B cell (primary cell): ENCODE results near the gene ARPC2. TPM values are rescaled to one million over a fixed set of nuclear protein-coding genes. Genes with fewer than 3 reads are reported as not detected.

ENCODE experiments used
- ATAC-seq: fragments of 200-7000 bp; cut with Tn5 transposase; one replicate; pipeline ENCODE4 v1.10.0; 2021; ENCODE audit warnings: low read depth, mild to moderate bottlenecking, moderate number of reproducible peaks, moderate library complexity
- CTCF ChIA-PET: fragments of 350-600 bp; sonication (Branson Sonifier 250); formaldehyde crosslinking; loops from one replicate; lab custom pipeline; 2021; ENCODE audit warnings: antibody characterized with exemption, inconsistent platforms; lab: Charles Lee
- POLR2A ChIA-PET: fragments of 350-600 bp; sonication (Branson Sonifier 250); formaldehyde crosslinking; loops from one replicate; lab custom pipeline; 2021; ENCODE audit warnings: antibody characterized with exemption; lab: Charles Lee
- DNase-seq: peaks from one replicate; pipeline ENCODE4 v3.0.0; 2013
- H2AFZ ChIP-seq: 2 replicates; pipeline ENCODE4 v1.6.1; 2012; ENCODE audit warnings: mild to moderate bottlenecking, low read depth, low read length; ENCODE audit not compliant: insufficient read depth, poor library complexity, severe bottlenecking
- H3K27ac ChIP-seq, 2 donors: 1 replicate in 1 of 2; 2 replicates in 1 of 2; pipeline ENCODE4 v1.5.1; 2012 to 2013; ENCODE audit warnings: low read length in 2 of 2, mild to moderate bottlenecking in 2 of 2, moderate library complexity in 1 of 2
- H3K27me3 ChIP-seq, 4 experiments: fragments of 200-600 bp in 1 of 4; sonication (generic) in 1 of 4; replicated peaks in 1 of 4; 1 replicate in 2 of 4; 2 replicates in 2 of 4; pipeline versions ENCODE4 v1.6.1 to v1.7.0; 2013 to 2016; ENCODE audit warnings: low read length in 3 of 4, mild to moderate bottlenecking in 2 of 4, mixed read lengths in 1 of 4, moderate library complexity in 1 of 4; ENCODE audit not compliant: insufficient read depth in 4 of 4, control insufficient read depth in 3 of 4; ENCODE audit errors: control extremely low read depth in 1 of 4
- H3K36me3 ChIP-seq, 2 experiments: replicated peaks in 1 of 2; 1 replicate in 1 of 2; 2 replicates in 1 of 2; pipeline versions ENCODE4 v1.6.1 to v1.7.1; 2013; ENCODE audit warnings: low read length in 1 of 2; ENCODE audit not compliant: insufficient read depth in 2 of 2, control insufficient read depth in 1 of 2; ENCODE audit errors: control extremely low read depth in 1 of 2, extremely low read depth in 1 of 2
- H3K4me1 ChIP-seq, 2 donors: fragments of 200-600 bp in 1 of 2; sonication (generic) in 1 of 2; 1 replicate in 1 of 2; 2 replicates in 1 of 2; pipeline versions ENCODE4 v1.5.1 to v1.6.1; 2013 to 2017; ENCODE audit warnings: low read length in 2 of 2; ENCODE audit not compliant: control insufficient read depth in 2 of 2, insufficient read depth in 2 of 2
- H3K4me2 ChIP-seq: replicated peaks from 2 replicates; pipeline ENCODE3; 2012; ENCODE audit warnings: mild to moderate bottlenecking, low read depth, low read length; ENCODE audit not compliant: poor library complexity, severe bottlenecking
- H3K4me3 ChIP-seq, 5 experiments: fragments of 200-600 bp in 1 of 5; sonication (generic) in 1 of 5; 1 replicate in 3 of 5; 2 replicates in 2 of 5; pipeline versions ENCODE4 v1.5.1 to v1.7.0; 2011 to 2016; ENCODE audit warnings: low read length in 4 of 5, mild to moderate bottlenecking in 4 of 5, low read depth in 2 of 5, control low read depth in 1 of 5, moderate library complexity in 1 of 5; ENCODE audit not compliant: insufficient read depth in 1 of 5; ENCODE audit errors: control extremely low read depth in 1 of 5, extremely low read depth in 1 of 5
- H3K79me2 ChIP-seq: fragments of 200-600 bp; sonication (generic); one replicate; pipeline ENCODE4 v1.6.0; 2016; ENCODE audit warnings: low read length; ENCODE audit not compliant: control insufficient read depth, insufficient read depth
- H3K9ac ChIP-seq: fragments of 200-600 bp; sonication (generic); 2 replicates; pipeline ENCODE4 v1.6.1; 2017; ENCODE audit warnings: mild to moderate bottlenecking, low read length, moderate library complexity
- H3K9me3 ChIP-seq, 3 donors: one replicate each; pipeline versions ENCODE4 v1.6.1 to v1.7.1; 2013; ENCODE audit warnings: low read length in 2 of 3; ENCODE audit not compliant: control insufficient read depth in 2 of 3, insufficient read depth in 1 of 3; ENCODE audit errors: control extremely low read depth in 1 of 3
- H4K20me1 ChIP-seq: 2 replicates; pipeline ENCODE4 v1.6.0; 2012; ENCODE audit warnings: mild to moderate bottlenecking, low read length; ENCODE audit not compliant: insufficient read depth, control insufficient read depth, poor library complexity, severe bottlenecking
- H3K27ac Mint-ChIP-seq: one replicate; pipeline ENCODE4 v1.8.0; 2021; ENCODE audit warnings: mixed read lengths
- H3K27me3 Mint-ChIP-seq: one replicate; pipeline ENCODE4 v1.8.0; 2021; ENCODE audit warnings: mixed read lengths
- H3K4me1 Mint-ChIP-seq: one replicate; pipeline ENCODE4 v1.8.0; 2021; ENCODE audit warnings: mixed read lengths
- H3K4me3 Mint-ChIP-seq: one replicate; pipeline ENCODE4 v1.8.0; 2021; ENCODE audit warnings: mixed read lengths
- H3K9me3 Mint-ChIP-seq: one replicate; pipeline ENCODE4 v1.8.0; 2022; ENCODE audit warnings: mixed read lengths; ENCODE audit not compliant: insufficient read depth
- CTCF ChIP-seq: fragments of 200-600 bp; IDR thresholded peaks from one replicate; pipeline ENCODE4 v1.8.0; 2022; ENCODE audit warnings: antibody characterized with exemption, mild to moderate bottlenecking
- EZH2 ChIP-seq: IDR thresholded peaks from 2 replicates; pipeline ENCODE4 v1.6.1; 2012; ENCODE audit warnings: borderline replicate concordance, low read depth, mild to moderate bottlenecking, moderate library complexity, low read length; ENCODE audit not compliant: insufficient read depth, poor library complexity, severe bottlenecking
- WGBS: methylation state at CpG from one replicate; pipeline ENCODE4 v1.1.5; 2013; ENCODE audit warnings: missing lambda C conversion rate; ENCODE audit not compliant: insufficient coverage; 5-methylcytosine and 5-hydroxymethylcytosine counted together
- intact Hi-C: fragments of 100-400 bp; cut with micrococcal nuclease; formaldehyde crosslinking; loops from one replicate; pipeline ENCODE4 v1.10.0; 2022
- polyA plus RNA-seq: library from polyadenylated mRNA; depleted of rRNA; stranded (reverse); fragments of >200 nt; gene quantifications from 2 replicates; pipeline ENCODE4 v1.2.3, GENCODE V29; 2012
- total RNA-seq, 2 donors: library from RNA; stranded (reverse); fragments of 120-200 nt in 1 of 2; gene quantifications; 1 replicate in 1 of 2; 2 replicates in 1 of 2; pipeline versions ENCODE4 v1.2.3 to v1.2.4, GENCODE V29; 2013 to 2022

Gene ARPC2
- total and polyA plus RNA-seq, 2 donors (not counting 1 experiment from before 2014, with no cell fraction given), result 314 to 343 TPM

DNA sequence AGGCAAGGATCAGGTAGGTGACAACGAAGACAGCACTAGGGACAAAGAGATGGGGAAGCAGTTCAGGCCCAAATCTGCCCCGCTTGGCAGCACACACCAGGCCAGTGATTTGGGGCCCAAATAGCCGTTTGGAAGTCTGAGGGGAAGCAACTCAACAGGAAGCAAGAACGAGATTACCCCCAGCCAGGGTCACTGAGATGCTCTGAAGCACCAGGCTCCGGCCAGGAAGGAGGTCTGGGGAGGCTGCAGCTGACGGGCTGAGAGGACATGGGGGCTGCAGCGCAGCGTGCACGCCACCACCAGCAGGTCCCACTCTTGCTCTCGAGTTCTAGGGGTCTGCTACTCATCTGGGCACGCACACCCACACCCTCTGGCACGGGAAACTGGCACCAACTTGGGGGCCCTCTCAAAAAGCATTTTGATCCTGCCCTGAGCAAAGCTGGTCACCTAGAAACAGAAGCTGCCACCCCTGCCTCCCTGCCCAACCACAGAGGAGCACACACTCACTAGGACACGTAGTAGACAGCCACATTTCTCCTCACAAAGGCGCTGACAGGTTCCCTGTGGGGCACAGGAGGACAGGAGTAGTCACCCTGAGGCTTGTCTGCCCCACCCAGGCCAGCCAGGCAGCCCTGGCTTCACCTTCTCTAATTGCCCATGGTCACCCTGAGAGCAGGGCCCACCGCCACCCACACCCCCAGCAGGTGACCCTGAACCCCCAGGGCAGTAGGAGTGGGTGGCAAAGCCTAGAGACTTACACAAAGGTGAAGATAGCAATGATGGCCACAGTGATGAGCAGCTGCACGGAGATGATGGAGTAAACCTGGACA lies 61.8 kb downstream of the ARPC2 start:
- no peaks in the 10 kb centered on the region for H3K27me3 ChIP-seq
- ChIA-PET CTCF (interaction anchor here (1.4 kb wide), 1 partner anchor 12 kb away, joined by 4 read pairs; no protein-coding TSS in a partner anchor), POLR2A (interaction anchor here (1.8 kb wide), 1 partner anchor 8 kb away, joined by 4 read pairs; no protein-coding TSS in a partner anchor)
- DNase-seq, result no peak
- no peak overlapping the region for H3K4me3 ChIP-seq
- no peaks in the 10 kb centered on the region for H3K9me3 Mint-ChIP-seq
- H3K4me1 Mint-ChIP-seq, result peaks cover 37% of the 10 kb centered on the region
- no peak for TF ChIP-seq EZH2
- H3K36me3 ChIP-seq, result peaks cover 3 to 98% of the 10 kb centered on the region in 2 experiments
- no peak overlapping the region for H3K4me2 ChIP-seq
- no peaks in the 10 kb centered on the region for H3K27me3 Mint-ChIP-seq
- intact Hi-C loops, result no loop called here
- peaks cover 12 to 30% of the 10 kb centered on the region in 2 donors for H3K4me1 ChIP-seq
- no peak overlapping the region for H2AFZ ChIP-seq
- H3K27ac ChIP-seq, result no peak overlapping the region
- no peak for ATAC-seq
- peak overlapping the region; percentile 46 for H3K27ac Mint-ChIP-seq
- peaks cover 54% of the 10 kb centered on the region for H4K20me1 ChIP-seq
- no peaks in the 10 kb centered on the region for H3K9me3 ChIP-seq
- H3K79me2 ChIP-seq, result peaks cover 51% of the 10 kb centered on the region
- no peak overlapping the region for H3K4me3 Mint-ChIP-seq
- no peak overlapping the region for H3K9ac ChIP-seq
- 91% methylated on average over 15 of the region's 16 CpGs for WGBS

DNA sequence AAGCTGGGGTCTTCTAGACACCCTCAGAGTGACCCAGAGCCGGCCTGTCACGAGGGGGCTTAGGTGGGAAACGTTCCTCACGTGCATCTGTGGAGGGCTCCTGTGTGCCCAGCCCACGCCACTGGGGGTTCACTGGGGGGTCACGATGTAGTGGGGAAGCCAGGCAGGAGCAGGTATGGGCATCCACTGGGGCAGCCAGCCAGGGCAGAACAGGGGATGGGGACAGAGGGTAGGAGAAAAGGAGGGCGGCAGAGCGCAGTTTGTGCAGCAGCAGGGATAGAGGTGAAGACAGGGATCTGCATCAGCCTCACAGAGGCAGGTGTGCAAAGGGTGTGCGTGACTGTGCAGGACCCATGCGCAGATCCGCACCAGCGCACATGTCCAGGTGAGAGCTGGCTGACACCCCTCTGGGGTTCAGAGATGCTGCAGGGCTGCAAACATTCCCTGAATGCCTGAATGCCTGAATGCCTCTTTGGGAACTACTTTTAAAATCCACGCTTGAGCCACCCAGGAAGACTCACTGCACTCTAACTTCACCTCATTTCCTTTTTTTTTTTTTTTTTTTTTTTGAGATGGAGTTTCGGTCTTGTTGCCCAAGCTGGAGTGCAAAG lies 63.4 kb downstream of the ARPC2 start:
- H2AFZ ChIP-seq, result no peak overlapping the region
- no peak overlapping the region for H3K27ac ChIP-seq
- TF ChIP-seq CTCF, result no peak
- no peak for TF ChIP-seq EZH2
- DNase-seq (no peak), ATAC-seq (no peak)
- CTCF ChIA-PET, result interaction anchor here (0.6 to 0.8 kb wide), 3 partner anchors 12 to 1085 kb away, joined by 3 to 6 read pairs (median 3); partner anchors contain the start of gene TMBIM1
- H3K9ac ChIP-seq, result no peak overlapping the region
- H3K4me3 ChIP-seq, result no peak overlapping the region
- H3K9me3 ChIP-seq, result no peaks in the 10 kb centered on the region
- H4K20me1 ChIP-seq, result peaks cover 58% of the 10 kb centered on the region
- no peaks in the 10 kb centered on the region for H3K9me3 Mint-ChIP-seq
- H3K27me3 ChIP-seq, result no peaks in the 10 kb centered on the region
- peaks cover 23 to 35% of the 10 kb centered on the region in 2 donors for H3K4me1 ChIP-seq
- POLR2A ChIA-PET, result no interaction called here
- no peak overlapping the region for H3K4me2 ChIP-seq
- H3K4me3 Mint-ChIP-seq, result no peak overlapping the region
- peaks cover 67% of the 10 kb centered on the region for H3K79me2 ChIP-seq
- WGBS, result 97% methylated on average over 12 of the region's 14 CpGs
- intact Hi-C loops, result no loop called here
- peaks cover 3 to 89% of the 10 kb centered on the region in 2 experiments for H3K36me3 ChIP-seq
- H3K4me1 Mint-ChIP-seq, result peaks cover 39% of the 10 kb centered on the region
- no peaks in the 10 kb centered on the region for H3K27me3 Mint-ChIP-seq
- peak overlapping the region; percentile 56 for H3K27ac Mint-ChIP-seq
